ENCODE data around the gene GPR107. TPM values are rescaled to one million over a fixed set of nuclear protein-coding genes. Genes with fewer than 3 reads are reported as not detected.

Gene GPR107
- total RNA-seq, 1 donor = 30.9 TPM

- no peak for DNase-seq (ENCODE audit: low read depth)
- no peak overlapping the region for H3K4me3 ChIP-seq (ENCODE audit: low read depth, low read length)
- TF ChIP-seq CTCF (IDR thresholded peaks at IDR 0.05; ENCODE audit: insufficient read depth, low read length) = no peak
Observed at GRCh38 chr9:130120832-130121231, 67.1 kb downstream of the GPR107 start.

- DNase-seq (ENCODE audit: low read depth) = no peak
- no peak overlapping the region for H3K4me3 ChIP-seq (ENCODE audit: low read depth, low read length)
- no peak for TF ChIP-seq CTCF (IDR thresholded peaks at IDR 0.05; ENCODE audit: insufficient read depth, low read length)
Observed at GRCh38 chr9:130122456-130122855, 68.8 kb downstream of the GPR107 start.

GRCh38 chr9:130124085-130124860 is 70.6 kb downstream of the GPR107 start:
- DNase-seq (ENCODE audit: low read depth) = no peak
- H3K4me3 ChIP-seq (ENCODE audit: low read depth, low read length) = no peak overlapping the region
- TF ChIP-seq CTCF (IDR thresholded peaks at IDR 0.05; ENCODE audit: insufficient read depth, low read length) = no peak

- DNase-seq (ENCODE audit: low read depth) = no peak
- no peak overlapping the region for H3K4me3 ChIP-seq (ENCODE audit: low read depth, low read length)
- TF ChIP-seq CTCF (IDR thresholded peaks at IDR 0.05; ENCODE audit: insufficient read depth, low read length) = no peak
Observed at GRCh38 chr9:130126721-130127433, 73.2 kb downstream of the GPR107 start.

- DNase-seq (ENCODE audit: low read depth) = no peak
- TF ChIP-seq CTCF (IDR thresholded peaks at IDR 0.05; ENCODE audit: insufficient read depth, low read length) = no peak
- no peak overlapping the region for H3K4me3 ChIP-seq (ENCODE audit: low read depth, low read length)
Observed at GRCh38 chr9:130128251-130128650, 74.5 kb downstream of the GPR107 start.

- DNase-seq (ENCODE audit: low read depth) = peak; percentile 81
- no peak overlapping the region for H3K4me3 ChIP-seq (ENCODE audit: low read depth, low read length)
- TF ChIP-seq CTCF (IDR thresholded peaks at IDR 0.05; ENCODE audit: insufficient read depth, low read length) = no peak
Observed at GRCh38 chr9:130128733-130129431, 75.2 kb downstream of the GPR107 start.
